Transverse colon (tissue), 3 donors: ENCODE measurements around the gene SZT2.

Experiments used
- EP300 ChIP-seq: sonication (generic); formaldehyde crosslinking; IDR thresholded peaks from one replicate; pipeline ENCODE4 v1.6.1; 2017; ENCODE audit warnings: antibody characterized with exemption, low read depth
- POLR2A ChIP-seq: fragments of 450-650 bp; IDR thresholded peaks from one replicate; pipeline ENCODE4 v1.6.1; 2016; ENCODE audit warnings: antibody characterized with exemption, mild to moderate bottlenecking, moderate library complexity
- TF ChIP-seq, protein P1 (sequence below), 5 experiments: fragments of 200-600 bp in 3 of 5; fragments of 450-650 bp in 2 of 5; sonication (generic) in 3 of 5; IDR thresholded peaks; 1 replicate in 2 of 5; 2 replicates in 3 of 5; pipeline ENCODE4 v1.5.1; 2016 to 2017; ENCODE audit warnings: antibody characterized with exemption in 5 of 5, inconsistent platforms in 3 of 5, mild to moderate bottlenecking in 2 of 5, moderate library complexity in 1 of 5

DNA sequence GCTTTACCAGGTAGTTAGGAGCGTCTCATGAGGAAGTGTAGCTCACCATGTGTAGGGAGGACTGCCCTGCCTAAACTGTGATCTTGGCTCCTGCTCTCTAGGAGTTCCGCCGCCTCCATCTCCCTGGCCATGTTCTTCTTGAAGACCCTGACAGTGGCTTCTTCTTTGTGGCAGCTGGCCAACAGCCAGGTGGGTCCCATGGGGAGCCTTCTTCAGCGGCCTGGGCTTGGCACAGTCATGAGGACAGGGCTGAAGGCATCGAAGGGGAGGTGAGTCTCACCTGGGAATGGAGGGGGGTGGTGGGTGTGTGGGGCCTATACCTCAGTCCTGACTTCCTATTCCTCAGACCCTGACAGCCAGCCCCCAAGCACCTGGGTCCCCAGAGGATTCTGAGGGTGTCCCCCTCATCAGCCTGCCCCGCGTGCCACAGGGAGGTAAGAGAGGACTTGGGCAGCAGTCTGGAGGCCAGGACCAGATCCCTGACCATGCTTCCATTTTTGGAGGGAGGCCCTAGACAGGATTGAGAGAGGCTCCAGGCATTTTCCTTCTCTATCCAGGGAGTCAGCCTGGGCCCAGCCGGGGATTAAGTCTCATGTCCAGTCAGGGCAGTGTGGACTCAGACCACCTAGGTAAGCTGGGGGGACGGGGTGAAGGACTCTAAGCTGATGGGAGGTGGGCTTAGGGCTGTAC lies 42.6 kb downstream of the SZT2 start:
- TF ChIP-seq, protein P1, sequence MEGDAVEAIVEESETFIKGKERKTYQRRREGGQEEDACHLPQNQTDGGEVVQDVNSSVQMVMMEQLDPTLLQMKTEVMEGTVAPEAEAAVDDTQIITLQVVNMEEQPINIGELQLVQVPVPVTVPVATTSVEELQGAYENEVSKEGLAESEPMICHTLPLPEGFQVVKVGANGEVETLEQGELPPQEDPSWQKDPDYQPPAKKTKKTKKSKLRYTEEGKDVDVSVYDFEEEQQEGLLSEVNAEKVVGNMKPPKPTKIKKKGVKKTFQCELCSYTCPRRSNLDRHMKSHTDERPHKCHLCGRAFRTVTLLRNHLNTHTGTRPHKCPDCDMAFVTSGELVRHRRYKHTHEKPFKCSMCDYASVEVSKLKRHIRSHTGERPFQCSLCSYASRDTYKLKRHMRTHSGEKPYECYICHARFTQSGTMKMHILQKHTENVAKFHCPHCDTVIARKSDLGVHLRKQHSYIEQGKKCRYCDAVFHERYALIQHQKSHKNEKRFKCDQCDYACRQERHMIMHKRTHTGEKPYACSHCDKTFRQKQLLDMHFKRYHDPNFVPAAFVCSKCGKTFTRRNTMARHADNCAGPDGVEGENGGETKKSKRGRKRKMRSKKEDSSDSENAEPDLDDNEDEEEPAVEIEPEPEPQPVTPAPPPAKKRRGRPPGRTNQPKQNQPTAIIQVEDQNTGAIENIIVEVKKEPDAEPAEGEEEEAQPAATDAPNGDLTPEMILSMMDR (IDR thresholded peaks at IDR 0.05), result no peak
- no peak for TF ChIP-seq POLR2A
- TF ChIP-seq EP300, result no peak
